ENCODE measurements around the gene APLP2. TPM values are rescaled to one million over a fixed set of nuclear protein-coding genes. Genes with fewer than 3 reads are reported as not detected.

APLP2 gene
- total and polyA plus RNA-seq, 9 of the 15 experiments (the other 6 are each of a cell fraction or from before 2014, with no cell fraction given), result 17.4 to 164 (median 118) TPM

DNA sequence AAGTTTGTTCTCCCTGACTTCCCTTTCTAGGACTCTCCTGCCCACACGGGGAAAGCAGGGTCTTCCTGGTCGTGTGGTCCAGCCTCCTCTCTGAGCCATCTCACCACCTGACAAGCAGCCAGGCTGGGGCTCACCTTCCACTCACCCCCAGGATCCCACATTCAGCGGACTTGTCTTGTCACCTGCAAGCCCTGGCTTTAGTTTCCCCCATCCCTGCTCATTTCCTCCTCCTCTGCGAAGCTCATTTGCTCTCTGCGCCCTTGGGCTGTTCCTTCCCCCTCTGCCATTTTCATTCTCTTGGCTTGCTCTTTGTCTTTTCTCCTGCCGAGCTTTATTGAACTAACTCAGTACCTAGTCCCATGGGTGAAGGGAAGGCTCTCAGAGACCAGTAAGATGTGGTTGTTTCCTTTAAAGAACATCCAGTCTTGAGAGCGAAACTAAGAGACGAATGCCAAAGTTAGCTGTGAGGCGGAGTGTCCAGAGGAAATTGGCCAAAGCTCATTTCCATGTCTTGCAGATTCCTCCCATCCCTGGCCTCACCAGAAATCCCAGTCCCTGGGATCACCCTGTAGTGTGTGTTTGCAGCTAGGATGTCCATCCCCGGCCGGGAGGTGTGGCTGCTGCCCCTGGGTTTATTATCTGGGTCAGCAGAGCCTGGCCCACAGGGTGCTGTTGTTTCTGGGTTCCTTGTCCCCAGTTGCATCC is 91.9 kb downstream of the APLP2 start:
- ATAC-seq (no peak), FAIRE-seq (no peak), DNase-seq (ENCODE audit: extremely low read depth in 1 of 4, low spot score in 3 of 4) (no peak)
- Histone ChIP-seq H3K27ac (ENCODE audit: extremely low read depth, low read depth, low read length) (no peak overlapping the region), H3K4me1 (replicated peaks in 1 of 2; ENCODE audit: control insufficient read depth in 2 of 2, insufficient read depth in 2 of 2, low read length in 2 of 2) (peaks cover 9 to 12% of the 10 kb centered on the region in 2 experiments; a peak in 2 of 5 replicates), H3K79me2 (ENCODE audit: control insufficient read depth, insufficient read depth, low read length) (no peaks in the 10 kb centered on the region), H4K20me1 (replicated peaks; ENCODE audit: control insufficient read depth, insufficient read depth, low read length) (peaks cover 3% of the 10 kb centered on the region; the same call in 1 of the 2 replicates), H2AFZ (ENCODE audit: low read depth, low read length) (no peak overlapping the region), H3K4me2 (ENCODE audit: insufficient read depth, low read length) (no peak overlapping the region), H3K9me3 (replicated peaks; ENCODE audit: control insufficient read depth, insufficient read depth, low read depth, low read length) (no peaks in the 10 kb centered on the region), H3K36me3 (ENCODE audit: control insufficient read depth, insufficient read depth, low read length) (no peaks in the 10 kb centered on the region), H3K27me3 (ENCODE audit: control insufficient read depth in 2 of 2, insufficient read depth in 2 of 2, low read length in 2 of 2) (peaks cover 54 to 70% of the 10 kb centered on the region in 2 experiments), H3K9ac (ENCODE audit: insufficient read depth in 1 of 2, low read depth in 2 of 2, low read length in 2 of 2) (no peak overlapping the region), H3K4me3 (no peak overlapping the region), H3K9me1 (ENCODE audit: control insufficient read depth, insufficient read depth, low read length) (no peaks in the 10 kb centered on the region)
- intact Hi-C loops (cut with micrococcal nuclease), result no loop called here
- in situ Hi-C loops (cut with MboI), result no loop called here
- ChIA-PET POLR2A (interaction anchor here (0.6 to 1.2 kb wide), 2 partner anchors 9 to 27 kb away, joined by 5 to 6 read pairs; no protein-coding TSS in a partner anchor), CTCF (ENCODE audit: low intra/inter-chr PET ratio) (no interaction called here)
- WGBS (ENCODE audit: insufficient coverage, low coverage, missing lambda C conversion rate), result 7% methylated on average over 11 of the region's 11 CpGs
- TF ChIP-seq XRCC3 (IDR thresholded peaks at IDR 0.05), result no peak
- TF ChIP-seq, protein P1, sequence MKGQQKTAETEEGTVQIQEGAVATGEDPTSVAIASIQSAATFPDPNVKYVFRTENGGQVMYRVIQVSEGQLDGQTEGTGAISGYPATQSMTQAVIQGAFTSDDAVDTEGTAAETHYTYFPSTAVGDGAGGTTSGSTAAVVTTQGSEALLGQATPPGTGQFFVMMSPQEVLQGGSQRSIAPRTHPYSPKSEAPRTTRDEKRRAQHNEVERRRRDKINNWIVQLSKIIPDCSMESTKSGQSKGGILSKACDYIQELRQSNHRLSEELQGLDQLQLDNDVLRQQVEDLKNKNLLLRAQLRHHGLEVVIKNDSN (CRISPR knock-in tag; IDR thresholded peaks at IDR 0.05), result no peak
- no TSS peak for BruUV-seq (replicated peaks)

DNA sequence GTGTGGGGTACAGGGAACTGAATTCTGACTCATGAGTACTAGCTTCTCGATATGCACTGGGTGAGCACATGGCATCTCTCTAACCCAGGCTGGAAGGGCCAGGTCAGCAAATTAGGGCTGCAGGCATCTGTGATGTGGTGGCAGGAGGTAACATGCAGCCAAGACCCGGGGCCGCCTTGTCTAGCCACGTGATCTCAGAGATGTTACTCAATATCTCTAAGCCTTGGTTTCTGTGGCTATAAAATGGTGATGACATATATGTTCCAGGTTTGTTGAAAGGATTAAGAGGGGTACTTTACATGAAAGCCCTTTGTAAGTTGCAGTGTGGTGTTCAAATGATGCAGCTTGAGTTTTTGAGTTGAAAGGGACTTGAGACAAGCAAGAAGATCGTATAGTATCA is 93.0 kb downstream of the APLP2 start:
- CTCF ChIA-PET (ENCODE audit: low intra/inter-chr PET ratio), result no interaction called here
- ATAC-seq, result no peak
- no peak for DNase-seq (ENCODE audit: extremely low read depth in 1 of 4, low spot score in 3 of 4)
- Histone ChIP-seq H3K27me3 (ENCODE audit: control insufficient read depth in 2 of 2, insufficient read depth in 2 of 2, low read length in 2 of 2) (peaks cover 48 to 67% of the 10 kb centered on the region in 2 experiments), H3K9ac (ENCODE audit: insufficient read depth in 1 of 2, low read depth in 2 of 2, low read length in 2 of 2) (no peak overlapping the region), H3K4me2 (ENCODE audit: insufficient read depth, low read length) (no peak overlapping the region), H3K4me3 (no peak overlapping the region), H2AFZ (ENCODE audit: low read depth, low read length) (no peak overlapping the region), H3K9me1 (ENCODE audit: control insufficient read depth, insufficient read depth, low read length) (no peaks in the 10 kb centered on the region), H3K79me2 (ENCODE audit: control insufficient read depth, insufficient read depth, low read length) (no peaks in the 10 kb centered on the region), H3K4me1 (replicated peaks in 1 of 2; ENCODE audit: control insufficient read depth in 2 of 2, insufficient read depth in 2 of 2, low read length in 2 of 2) (peaks cover 9 to 12% of the 10 kb centered on the region in 2 experiments; a peak in 2 of 5 replicates), H3K9me3 (replicated peaks; ENCODE audit: control insufficient read depth, insufficient read depth, low read depth, low read length) (no peaks in the 10 kb centered on the region), H3K27ac (ENCODE audit: extremely low read depth, low read depth, low read length) (no peak overlapping the region), H4K20me1 (replicated peaks; ENCODE audit: control insufficient read depth, insufficient read depth, low read length) (peaks cover 3% of the 10 kb centered on the region; the same call in 1 of the 2 replicates), H3K36me3 (ENCODE audit: control insufficient read depth, insufficient read depth, low read length) (no peaks in the 10 kb centered on the region)
- in situ Hi-C loops (cut with MboI), result no loop called here
- FAIRE-seq, result no peak
- BruUV-seq (replicated peaks), result no TSS peak
- WGBS (ENCODE audit: insufficient coverage, low coverage, missing lambda C conversion rate), result 24% methylated on average over 5 of the region's 5 CpGs
- POLR2A ChIA-PET, result interaction anchor here (0.5 kb wide), 1 partner anchor 39 kb away, joined by 3 read pairs; no protein-coding TSS in a partner anchor
- intact Hi-C loops (cut with micrococcal nuclease), result no loop called here
- no peak for TF ChIP-seq SIX5 (IDR thresholded peaks at IDR 0.05; ENCODE audit: borderline replicate concordance in 1 of 2, insufficient read depth in 1 of 2, low read depth in 1 of 2, low read length in 2 of 2)
- TF ChIP-seq, protein P2, sequence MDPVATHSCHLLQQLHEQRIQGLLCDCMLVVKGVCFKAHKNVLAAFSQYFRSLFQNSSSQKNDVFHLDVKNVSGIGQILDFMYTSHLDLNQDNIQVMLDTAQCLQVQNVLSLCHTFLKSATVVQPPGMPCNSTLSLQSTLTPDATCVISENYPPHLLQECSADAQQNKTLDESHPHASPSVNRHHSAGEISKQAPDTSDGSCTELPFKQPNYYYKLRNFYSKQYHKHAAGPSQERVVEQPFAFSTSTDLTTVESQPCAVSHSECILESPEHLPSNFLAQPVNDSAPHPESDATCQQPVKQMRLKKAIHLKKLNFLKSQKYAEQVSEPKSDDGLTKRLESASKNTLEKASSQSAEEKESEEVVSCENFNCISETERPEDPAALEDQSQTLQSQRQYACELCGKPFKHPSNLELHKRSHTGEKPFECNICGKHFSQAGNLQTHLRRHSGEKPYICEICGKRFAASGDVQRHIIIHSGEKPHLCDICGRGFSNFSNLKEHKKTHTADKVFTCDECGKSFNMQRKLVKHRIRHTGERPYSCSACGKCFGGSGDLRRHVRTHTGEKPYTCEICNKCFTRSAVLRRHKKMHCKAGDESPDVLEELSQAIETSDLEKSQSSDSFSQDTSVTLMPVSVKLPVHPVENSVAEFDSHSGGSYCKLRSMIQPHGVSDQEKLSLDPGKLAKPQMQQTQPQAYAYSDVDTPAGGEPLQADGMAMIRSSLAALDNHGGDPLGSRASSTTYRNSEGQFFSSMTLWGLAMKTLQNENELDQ (CRISPR knock-in tag; IDR thresholded peaks at IDR 0.05; ENCODE audit: borderline replicate concordance), result no peak
- no peak for TF ChIP-seq RBM14 (IDR thresholded peaks at IDR 0.05; ENCODE audit: borderline replicate concordance, insufficient read depth, low read depth, low read length)
- TF ChIP-seq, protein P3, sequence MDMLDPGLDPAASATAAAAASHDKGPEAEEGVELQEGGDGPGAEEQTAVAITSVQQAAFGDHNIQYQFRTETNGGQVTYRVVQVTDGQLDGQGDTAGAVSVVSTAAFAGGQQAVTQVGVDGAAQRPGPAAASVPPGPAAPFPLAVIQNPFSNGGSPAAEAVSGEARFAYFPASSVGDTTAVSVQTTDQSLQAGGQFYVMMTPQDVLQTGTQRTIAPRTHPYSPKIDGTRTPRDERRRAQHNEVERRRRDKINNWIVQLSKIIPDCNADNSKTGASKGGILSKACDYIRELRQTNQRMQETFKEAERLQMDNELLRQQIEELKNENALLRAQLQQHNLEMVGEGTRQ (CRISPR knock-in tag; IDR thresholded peaks at IDR 0.05), result peak; percentile 20; the same call in 1 of the 2 replicates
- no peak for TF ChIP-seq SMAD3 (CRISPR knock-in tag; conservative IDR thresholded peaks at IDR 0.05)
- TF ChIP-seq, protein P1 (CRISPR knock-in tag; IDR thresholded peaks at IDR 0.05), result peak; percentile 50; the same call in 1 of the 2 replicates
